MM.1S (cell line): Measurements from ENCODE around the gene SKA1.
"Not testable (repeated sequence)": the region's sequence is repeated elsewhere in the genome, so short reads cannot be mapped to it uniquely, and the experiment has no call there.

Source experiments
- DNase-seq: peaks from one replicate; pipeline ENCODE4 v3.0.0-alpha.2; 2015
- H2AFZ ChIP-seq: fragments of 300-600 bp; sonication (generic); 2 replicates; pipeline ENCODE4 v1.6.0; 2016; ENCODE audit warnings: antibody characterized with exemption, low read length
- H3F3A ChIP-seq: fragments of 300-600 bp; sonication (generic); 2 replicates; pipeline ENCODE4 v1.6.1; 2016; ENCODE audit warnings: mild to moderate bottlenecking, antibody characterized with exemption, low read length, moderate library complexity, mixed read lengths; ENCODE audit not compliant: insufficient read depth
- H3K27ac ChIP-seq: fragments of 300-600 bp; sonication (generic); 2 replicates; pipeline ENCODE4 v1.5.1; 2016; ENCODE audit warnings: mild to moderate bottlenecking, low read length
- H3K27me3 ChIP-seq: fragments of 300-600 bp; sonication (generic); replicated peaks from 2 replicates; pipeline ENCODE4 v1.6.0; 2016; ENCODE audit warnings: low read length; ENCODE audit not compliant: insufficient read depth
- H3K36me3 ChIP-seq: fragments of 300-600 bp; sonication (generic); replicated peaks from 2 replicates; pipeline ENCODE4 v1.6.1; 2016; ENCODE audit warnings: mild to moderate bottlenecking, low read length, mixed read lengths; ENCODE audit not compliant: insufficient read depth
- H3K4me1 ChIP-seq: fragments of 300-600 bp; sonication (generic); 2 replicates; pipeline ENCODE4 v1.6.1; 2016; ENCODE audit warnings: low read length, mixed read lengths
- H3K4me2 ChIP-seq: fragments of 300-600 bp; sonication (generic); 2 replicates; pipeline ENCODE4 v1.6.0; 2016; ENCODE audit warnings: low read depth, low read length
- H3K4me3 ChIP-seq: fragments of 300-600 bp; sonication (generic); 2 replicates; pipeline ENCODE4 v1.5.1; 2016; ENCODE audit warnings: low read length, mixed read lengths
- H3K79me2 ChIP-seq: fragments of 300-600 bp; sonication (generic); 2 replicates; pipeline ENCODE4 v1.6.1; 2016; ENCODE audit warnings: mixed run types, low read length, mixed read lengths
- H3K9ac ChIP-seq: fragments of 300-600 bp; sonication (generic); 2 replicates; pipeline ENCODE4 v1.6.1; 2016; ENCODE audit warnings: low read length, mixed read lengths
- H3K9me2 ChIP-seq: fragments of 300-600 bp; sonication (generic); replicated peaks from 2 replicates; pipeline ENCODE4 v1.6.1; 2016; ENCODE audit warnings: mild to moderate bottlenecking, low read length, mixed read lengths; ENCODE audit not compliant: insufficient read depth
- H3K9me3 ChIP-seq: fragments of 300-600 bp; sonication (generic); replicated peaks from 2 replicates; pipeline ENCODE4 v1.6.1; 2016; ENCODE audit warnings: mild to moderate bottlenecking, low read length, mixed read lengths; ENCODE audit not compliant: insufficient read depth
- H4K20me1 ChIP-seq: fragments of 300-600 bp; sonication (generic); 2 replicates; pipeline ENCODE4 v1.6.1; 2016; ENCODE audit warnings: mild to moderate bottlenecking, low read length, moderate library complexity, mixed read lengths; ENCODE audit not compliant: insufficient read depth
- CTCF ChIP-seq: fragments of 300-600 bp; sonication (generic); IDR thresholded peaks from 2 replicates; pipeline ENCODE4 v1.5.1; 2016; ENCODE audit warnings: antibody characterized with exemption, low read length, mixed read lengths
- EZH2 ChIP-seq: fragments of 300-600 bp; sonication (generic); optimal IDR thresholded peaks from 2 replicates; pipeline ENCODE3; 2017; ENCODE audit warnings: low read depth, mild to moderate bottlenecking, antibody characterized with exemption, low read length, mixed read lengths
- EZH2phosphoT487 ChIP-seq: fragments of 300-600 bp; sonication (generic); IDR thresholded peaks from 2 replicates; pipeline ENCODE4 v1.6.1; 2018; ENCODE audit warnings: antibody characterized with exemption, low read length

Gene SKA1

GRCh38 chr18:50398099-50398498 is 23.3 kb downstream of the SKA1 start:
- Histone ChIP-seq H3K27ac (no peak overlapping the region), H3K9me3 (no peaks in the 10 kb centered on the region), H4K20me1 (no peaks in the 10 kb centered on the region), H2AFZ (no peak overlapping the region), H3K9me2 (no peaks in the 10 kb centered on the region), H3K9ac (no peak overlapping the region), H3K4me3 (no peak overlapping the region), H3F3A (no peaks in the 10 kb centered on the region), H3K36me3 (no peaks in the 10 kb centered on the region; the same call in 1 of the 2 replicates), H3K4me1 (no peaks in the 10 kb centered on the region), H3K4me2 (no peak overlapping the region), H3K79me2 (no peaks in the 10 kb centered on the region), H3K27me3 (no peaks in the 10 kb centered on the region)
- no peak for DNase-seq
- no peak for TF ChIP-seq CTCF
- TF ChIP-seq EZH2phosphoT487 = no peak
- TF ChIP-seq EZH2 = no peak

GRCh38 chr18:50398947-50399346 is 24.1 kb downstream of the SKA1 start:
- Histone ChIP-seq H3K27me3 (no peaks in the 10 kb centered on the region), H3K4me2 (no peak overlapping the region), H3K79me2 (no peaks in the 10 kb centered on the region), H3K9me3 (no peaks in the 10 kb centered on the region), H3K9ac (no peak overlapping the region), H3K27ac (no peak overlapping the region), H3K9me2 (no peaks in the 10 kb centered on the region), H3K4me3 (no peak overlapping the region), H2AFZ (no peak overlapping the region), H3K36me3 (no peaks in the 10 kb centered on the region), H3K4me1 (no peaks in the 10 kb centered on the region), H4K20me1 (no peaks in the 10 kb centered on the region), H3F3A (no peaks in the 10 kb centered on the region)
- no peak for DNase-seq
- TF ChIP-seq CTCF = no peak
- no peak for TF ChIP-seq EZH2
- no peak for TF ChIP-seq EZH2phosphoT487

GRCh38 chr18:50399582-50399981 is 24.7 kb downstream of the SKA1 start:
- Histone ChIP-seq H3K4me2 (no peak overlapping the region), H3K9me3 (no peaks in the 10 kb centered on the region), H3K4me3 (no peak overlapping the region), H3K9me2 (no peaks in the 10 kb centered on the region), H3K36me3 (no peaks in the 10 kb centered on the region), H3K27ac (no peak overlapping the region), H3K4me1 (no peaks in the 10 kb centered on the region), H2AFZ (no peak overlapping the region), H4K20me1 (no peaks in the 10 kb centered on the region), H3F3A (no peaks in the 10 kb centered on the region), H3K79me2 (no peaks in the 10 kb centered on the region), H3K9ac (no peak overlapping the region), H3K27me3 (no peaks in the 10 kb centered on the region)
- DNase-seq = no peak
- TF ChIP-seq EZH2 = no peak

GRCh38 chr18:50400438-50400837 is 25.6 kb downstream of the SKA1 start:
- H3K4me2 ChIP-seq, H3K9me3 ChIP-seq, H3K36me3 ChIP-seq, H2AFZ ChIP-seq, H3K9ac ChIP-seq, H3K4me3 ChIP-seq, H4K20me1 ChIP-seq, H3K27ac ChIP-seq, H3K9me2 ChIP-seq, DNase-seq, H3F3A ChIP-seq, H3K79me2 ChIP-seq, H3K4me1 ChIP-seq, H3K27me3 ChIP-seq: not testable (repeated sequence)
